HG03354 (cell line): Measurements from ENCODE around the gene CABP4.
A peak's percentile ranks its signal among the peaks of the same experiment; 100 is the strongest.
"Not testable (repeated sequence)": the region's sequence is repeated elsewhere in the genome, so short reads cannot be mapped to it uniquely, and the experiment has no call there.

ENCODE experiments used
- ATAC-seq: cut with Tn5 transposase; IDR thresholded peaks from one replicate; pipeline ENCODE4 v1.9.1; 2021; ENCODE audit warnings: mild to moderate bottlenecking; ENCODE audit not compliant: unreplicated experiment, poor library complexity, severe bottlenecking

Gene CABP4

DNA sequence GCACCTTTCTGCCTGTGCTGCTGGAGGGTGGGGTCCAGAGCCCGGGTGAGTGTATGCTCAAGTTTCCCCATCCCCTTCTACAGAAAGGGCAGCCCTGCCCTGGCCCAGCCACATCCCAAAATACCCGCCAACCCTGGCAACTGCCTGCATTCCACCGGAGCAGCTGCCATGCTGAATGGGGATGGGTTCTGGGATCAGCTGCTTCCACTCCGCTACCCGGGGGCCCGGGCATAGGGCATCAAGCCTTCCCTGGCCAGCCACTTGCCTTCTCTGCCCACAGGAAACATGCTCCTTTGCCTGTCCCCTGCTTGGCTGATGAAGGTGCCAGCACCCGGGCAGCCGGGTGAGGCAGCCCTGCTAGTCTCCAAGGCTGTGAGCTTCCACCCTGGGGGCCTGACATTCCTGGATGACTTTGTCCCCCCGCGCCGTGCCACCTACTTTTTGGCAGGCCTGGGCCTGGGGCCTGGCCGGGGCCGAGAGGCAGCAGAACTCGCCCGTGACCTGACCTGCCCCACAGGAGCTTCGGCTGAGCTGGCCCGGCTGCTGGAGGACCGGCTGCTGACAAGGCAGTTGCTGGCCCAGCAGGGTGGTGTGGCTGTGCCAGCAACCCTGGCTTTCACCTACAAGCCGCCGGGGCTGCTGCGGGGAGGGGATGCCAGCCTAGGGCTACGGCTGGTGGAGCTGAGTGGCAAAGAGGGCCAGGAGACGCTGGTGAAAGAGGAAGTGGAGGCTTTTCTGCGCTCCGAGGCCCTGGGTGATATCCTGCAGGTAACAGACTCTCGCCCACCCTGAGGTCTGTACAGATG, 36.5 kb upstream of the CABP4 start:
- ATAC-seq = no peak

DNA sequence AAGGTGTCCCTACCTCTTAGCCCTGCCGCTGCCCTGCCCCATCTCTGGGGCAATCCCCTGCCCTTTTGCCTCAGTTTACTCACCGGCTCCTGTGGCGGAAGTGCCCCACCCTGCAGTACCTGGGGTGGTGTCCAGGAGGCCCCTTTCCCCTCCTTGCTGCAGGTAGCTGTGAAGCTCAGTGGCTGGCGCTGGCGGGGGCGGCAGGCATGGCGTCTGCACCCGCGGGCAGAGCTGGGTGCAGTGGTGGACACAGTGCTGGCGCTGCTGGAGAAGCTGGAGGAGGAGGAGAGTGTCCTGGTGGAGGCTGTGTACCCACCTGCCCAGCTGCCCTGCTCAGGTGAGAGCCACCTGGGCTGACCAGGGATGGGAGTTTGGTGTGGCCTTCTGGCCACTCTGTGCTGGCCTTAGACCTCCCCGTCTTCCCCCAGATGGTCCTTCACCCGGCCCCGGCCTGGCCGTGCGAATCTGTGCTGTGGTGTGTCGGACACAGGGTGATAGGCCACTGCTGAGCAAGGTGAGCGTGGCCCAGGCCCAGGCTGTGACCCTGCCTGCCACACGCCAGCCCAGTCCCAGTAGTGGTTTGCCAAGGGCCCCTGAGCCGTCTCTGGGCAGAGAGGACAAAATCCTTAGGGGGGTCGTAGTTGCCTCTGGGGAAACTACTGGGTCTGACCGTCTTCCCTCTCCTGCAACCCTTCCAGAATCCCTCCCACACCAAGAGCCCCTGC, 35.7 kb upstream of the CABP4 start:
- ATAC-seq = no peak

DNA sequence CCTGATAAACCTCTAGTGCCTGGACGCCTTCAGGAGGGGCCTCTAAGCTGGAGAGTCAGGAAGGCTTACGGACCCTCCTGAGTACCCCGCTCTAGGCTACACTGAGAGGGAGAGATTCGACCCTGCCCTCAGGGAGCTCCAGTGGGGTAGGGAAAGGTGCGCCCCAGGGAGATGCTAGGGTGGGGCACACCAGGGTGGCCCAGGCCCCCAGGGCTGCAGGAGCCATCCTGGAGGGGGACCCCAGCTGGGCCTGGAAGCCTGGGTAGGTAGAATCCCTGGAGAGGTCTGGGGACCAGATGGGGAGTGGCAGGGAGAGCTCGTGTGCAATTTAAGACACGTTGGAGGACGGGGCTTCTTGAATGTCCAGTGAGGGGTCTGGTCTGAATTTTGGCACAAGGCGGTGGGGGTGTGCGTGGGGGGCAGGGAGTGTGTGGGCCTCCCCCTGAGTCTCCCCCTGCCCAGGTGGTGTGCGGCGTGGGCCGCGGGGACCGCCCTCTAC, 35.0 kb upstream of the CABP4 start:
- no peak for ATAC-seq

DNA sequence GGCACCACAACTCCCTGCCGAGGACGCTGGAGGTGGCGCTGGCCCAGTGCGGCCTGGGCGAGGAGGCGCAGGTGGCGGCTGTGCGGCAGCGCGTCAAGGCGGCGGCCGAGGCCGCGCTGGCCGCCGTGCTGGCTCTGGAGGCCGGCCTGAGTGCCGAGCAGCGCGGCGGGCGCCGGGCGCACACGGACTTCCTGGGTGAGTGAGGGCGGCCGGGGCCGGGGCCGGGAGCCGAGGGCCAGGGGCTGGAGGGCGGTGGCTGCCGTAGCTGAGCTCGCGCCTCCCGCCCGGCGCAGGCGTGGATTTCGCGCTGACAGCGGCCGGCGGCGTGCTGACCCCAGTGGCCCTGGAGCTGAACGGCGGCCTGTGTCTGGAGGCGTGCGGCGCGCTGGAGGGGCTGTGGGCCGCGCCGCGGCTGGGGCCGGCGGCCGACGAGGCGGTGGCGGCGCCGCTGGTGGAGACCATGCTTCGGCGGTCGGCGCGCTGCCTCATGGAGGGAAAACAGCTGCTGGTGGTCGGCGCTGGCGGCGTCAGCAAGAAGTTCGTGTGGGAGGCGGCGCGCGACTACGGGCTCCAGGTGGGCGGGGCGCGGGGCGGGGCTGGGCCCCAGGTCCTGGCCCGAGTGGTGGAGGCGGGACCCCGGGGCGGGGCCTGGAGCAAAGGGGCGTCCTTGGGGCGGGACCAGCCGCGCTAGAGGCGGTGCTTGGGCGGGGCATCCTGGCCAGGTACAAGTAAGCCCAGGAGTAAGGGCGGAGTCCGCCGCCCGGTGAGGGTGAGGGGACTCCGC, 34.3 kb upstream of the CABP4 start:
- ATAC-seq = peak; percentile 78

DNA sequence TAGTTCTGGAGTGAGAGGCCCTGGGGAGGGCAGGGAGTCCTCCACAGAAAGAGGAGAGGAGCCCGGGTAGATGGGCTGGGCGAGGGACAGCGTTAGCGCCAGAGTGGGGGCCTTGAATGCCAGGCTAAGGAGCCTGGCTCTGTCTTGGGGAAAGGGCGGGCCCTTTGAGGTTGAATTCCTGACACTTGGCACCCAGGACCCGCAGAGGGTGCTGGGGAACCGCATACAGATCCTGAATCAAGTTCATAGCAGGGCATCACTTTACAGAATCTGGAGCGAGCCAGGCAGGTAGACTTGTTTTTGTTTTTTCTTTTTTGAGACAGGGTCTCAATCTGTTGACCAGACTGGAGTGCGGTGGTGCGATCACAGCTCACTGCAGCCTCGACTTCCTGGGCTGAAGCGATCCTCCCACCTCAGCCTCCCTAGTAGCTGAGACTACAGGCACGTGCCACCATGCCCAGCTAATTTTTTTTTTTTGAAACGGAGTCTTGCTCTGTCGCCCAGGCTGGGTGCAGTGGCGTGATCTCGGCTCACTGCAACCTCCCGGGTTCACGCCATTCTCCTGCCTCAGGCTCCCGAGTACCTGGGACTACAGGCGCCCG, 33.6 kb upstream of the CABP4 start:
- ATAC-seq = no peak

DNA sequence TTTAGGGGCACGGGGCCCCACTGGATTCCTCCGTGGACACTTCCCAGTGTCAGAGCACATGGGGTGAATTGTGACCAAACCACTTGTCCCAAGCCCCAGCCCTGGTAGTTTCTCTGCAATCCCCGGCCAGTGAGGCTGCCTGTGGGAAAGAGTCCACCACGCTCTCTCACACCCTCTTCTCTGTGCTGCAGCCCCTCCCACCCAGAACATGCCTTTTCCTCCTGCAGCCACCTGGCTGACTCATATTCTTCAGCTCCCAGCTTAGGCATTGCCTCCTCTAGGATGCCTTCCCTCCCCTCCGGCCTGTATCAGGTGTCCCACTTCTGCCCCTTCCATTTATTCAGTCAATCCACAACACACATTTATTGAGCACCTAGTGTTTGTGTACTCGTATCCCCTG, 32.3 kb upstream of the CABP4 start:
- no peak for ATAC-seq

DNA sequence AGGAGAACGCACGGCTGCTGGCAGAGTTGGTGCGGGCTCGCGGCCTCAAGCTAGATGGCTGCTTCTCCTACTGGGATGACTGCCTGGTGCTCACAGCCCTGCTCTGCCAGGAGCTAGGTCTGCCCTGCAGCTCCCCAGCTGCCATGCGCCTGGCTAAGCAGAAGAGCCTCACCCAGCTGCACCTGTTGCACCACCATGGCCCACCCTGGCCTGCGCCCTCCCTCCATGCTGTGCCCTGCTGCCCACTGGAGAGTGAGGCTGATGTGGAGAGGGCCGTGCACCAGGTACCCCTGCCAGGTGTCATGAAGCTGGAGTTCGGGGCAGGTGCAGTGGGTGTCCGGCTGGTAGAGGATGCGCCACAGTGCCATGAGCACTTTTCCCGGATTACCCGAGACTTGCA, 31.7 kb upstream of the CABP4 start:
- no peak for ATAC-seq

DNA sequence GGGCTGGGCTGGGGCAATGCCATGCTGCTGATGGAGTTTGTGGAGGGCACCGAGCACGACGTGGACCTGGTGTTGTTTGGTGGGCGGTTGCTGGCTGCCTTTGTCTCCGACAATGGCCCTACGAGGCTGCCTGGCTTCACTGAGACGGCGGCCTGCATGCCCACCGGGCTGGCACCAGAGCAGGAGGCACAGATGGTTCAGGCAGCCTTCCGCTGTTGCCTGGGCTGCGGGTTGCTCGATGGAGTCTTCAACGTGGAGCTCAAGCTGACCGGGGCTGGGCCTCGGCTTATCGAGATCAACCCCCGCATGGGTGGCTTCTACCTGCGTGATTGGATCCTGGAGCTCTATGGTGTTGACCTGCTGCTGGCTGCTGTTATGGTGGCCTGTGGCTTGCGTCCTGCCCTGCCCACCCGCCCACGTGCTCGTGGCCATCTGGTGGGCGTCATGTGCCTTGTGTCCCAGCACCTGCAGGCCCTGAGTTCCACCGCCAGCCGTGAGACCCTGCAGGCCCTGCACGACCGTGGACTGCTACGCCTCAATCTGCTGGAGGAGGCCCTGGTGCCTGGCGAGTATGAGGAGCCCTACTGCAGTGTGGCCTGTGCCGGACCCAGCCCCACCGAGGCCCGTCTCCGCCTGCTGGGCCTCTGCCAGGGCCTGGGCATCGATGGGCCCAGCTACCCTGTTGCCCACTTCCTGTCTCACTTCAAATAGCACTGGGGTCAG, 31.1 kb upstream of the CABP4 start:
- ATAC-seq = no peak

DNA sequence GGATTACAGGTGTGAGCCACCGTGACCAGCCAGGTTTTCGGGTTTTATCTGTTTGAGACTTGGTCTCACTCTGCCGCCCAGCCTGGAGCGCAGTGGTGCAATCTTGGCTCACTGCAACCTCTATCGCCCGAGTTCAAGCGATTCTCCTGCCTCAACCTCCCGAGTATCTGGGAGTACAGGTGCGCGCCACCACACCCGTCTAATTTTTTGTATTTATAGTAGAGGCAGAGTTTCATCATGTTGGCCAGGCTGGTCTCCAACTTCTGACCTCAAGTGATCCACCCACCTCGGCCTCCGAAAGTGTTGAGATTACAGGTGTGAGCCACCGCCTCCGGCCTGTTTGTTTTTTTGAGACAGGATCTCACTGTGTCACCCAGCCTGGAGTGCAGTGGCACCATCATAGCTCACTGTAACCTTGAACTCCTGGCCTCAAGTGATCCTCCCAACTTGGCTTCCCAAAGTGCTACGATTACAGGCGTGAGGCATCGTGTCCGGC, 27.7 kb upstream of the CABP4 start:
- not testable (repeated sequence) for ATAC-seq

DNA sequence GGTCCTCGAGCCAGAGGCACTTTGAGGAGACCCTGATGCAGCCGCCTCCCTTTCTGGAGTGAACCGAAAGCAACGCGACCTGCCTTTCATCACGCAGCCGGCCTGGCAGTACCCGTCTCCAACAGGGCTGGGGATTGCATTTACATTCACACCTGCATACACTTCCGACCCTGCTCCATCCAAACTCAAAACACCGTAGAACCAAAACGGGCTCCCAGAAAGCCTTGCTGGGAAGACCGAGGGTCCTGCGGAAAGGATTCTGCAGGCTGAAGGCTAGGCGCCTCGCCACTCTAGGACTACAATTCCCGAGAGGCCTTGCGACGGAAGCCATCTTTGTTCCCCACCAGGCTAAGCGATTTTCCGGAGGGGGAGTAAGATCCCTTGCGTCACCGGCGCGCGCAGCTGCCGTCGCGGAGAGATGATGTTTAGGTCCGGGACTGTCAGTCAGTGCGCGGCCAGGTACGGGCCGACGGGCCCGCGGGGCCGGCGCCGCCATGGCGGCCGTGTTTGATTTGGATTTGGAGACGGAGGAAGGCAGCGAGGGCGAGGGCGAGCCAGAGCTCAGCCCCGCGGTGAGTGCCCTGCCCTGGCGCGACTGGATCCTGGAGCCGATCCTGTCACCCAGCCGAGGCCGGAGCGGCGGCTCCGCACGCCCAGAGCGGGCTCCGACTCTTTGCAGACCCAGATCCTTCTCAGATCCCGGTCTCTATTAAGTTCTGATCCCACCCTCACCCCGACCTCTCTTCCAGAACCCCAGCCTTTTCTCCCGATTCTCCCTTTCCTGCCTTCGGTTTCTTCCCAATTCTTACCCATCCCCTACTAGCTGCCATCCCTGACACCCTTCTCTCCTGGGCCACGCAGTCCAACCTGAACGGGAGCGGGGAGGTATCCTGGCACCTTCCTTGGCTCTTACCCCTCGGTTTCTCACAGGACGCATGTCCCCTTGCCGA, 26.8 kb upstream of the CABP4 start, which contains the start of gene RPS6KB2:
TSS of gene RPS6KB2 (plus strand) at position 443 of the 950 bp plus-strand sequence. CDS start at position 495, 52 bp downstream.
- ATAC-seq = peak; percentile 83

DNA sequence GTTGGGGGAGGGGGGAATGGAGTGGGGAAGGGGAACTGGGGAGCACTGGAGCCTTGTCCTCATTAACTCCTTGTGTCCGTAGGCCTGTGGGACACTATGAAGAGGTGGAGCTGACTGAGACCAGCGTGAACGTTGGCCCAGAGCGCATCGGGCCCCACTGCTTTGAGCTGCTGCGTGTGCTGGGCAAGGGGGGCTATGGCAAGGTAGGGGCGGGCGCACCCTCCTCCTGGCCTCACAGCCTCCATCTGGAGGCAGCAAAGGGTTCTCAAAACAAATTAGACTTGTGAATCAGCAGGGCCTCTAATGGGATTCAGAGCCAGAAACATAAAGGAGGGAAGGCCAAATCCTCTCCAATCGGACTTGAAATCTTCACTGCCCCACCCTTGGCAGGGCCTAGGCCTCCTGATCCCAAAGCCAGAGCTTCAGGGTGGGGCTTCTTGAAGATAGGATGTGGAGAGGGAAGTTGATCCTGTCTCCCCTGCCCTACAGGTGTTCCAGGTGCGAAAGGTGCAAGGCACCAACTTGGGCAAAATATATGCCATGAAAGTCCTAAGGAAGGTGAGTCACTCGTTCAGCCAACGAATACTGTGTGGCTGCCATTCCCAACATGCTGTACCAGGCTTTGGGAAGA, 26.0 kb upstream of the CABP4 start:
- no peak for ATAC-seq

DNA sequence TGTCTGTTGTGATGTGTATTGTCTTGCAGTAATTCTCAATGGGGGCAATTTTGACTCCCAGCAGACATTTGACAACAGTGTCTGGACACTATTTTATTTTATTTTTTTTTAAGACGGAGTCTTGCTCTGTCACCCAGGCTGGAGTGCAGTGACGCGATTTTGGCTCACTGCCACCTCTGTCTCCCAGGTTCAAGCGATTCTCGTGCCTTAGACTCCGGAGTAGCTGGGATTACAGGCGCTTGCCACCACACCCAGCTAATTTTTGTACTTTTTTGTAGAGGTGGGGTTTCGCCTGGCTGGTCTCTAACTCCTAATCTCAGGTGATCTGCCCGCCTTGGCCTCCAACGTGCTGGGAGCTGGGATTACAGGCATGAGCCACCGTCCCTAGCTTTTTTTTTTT, 25.4 kb upstream of the CABP4 start:
- no peak for ATAC-seq

DNA sequence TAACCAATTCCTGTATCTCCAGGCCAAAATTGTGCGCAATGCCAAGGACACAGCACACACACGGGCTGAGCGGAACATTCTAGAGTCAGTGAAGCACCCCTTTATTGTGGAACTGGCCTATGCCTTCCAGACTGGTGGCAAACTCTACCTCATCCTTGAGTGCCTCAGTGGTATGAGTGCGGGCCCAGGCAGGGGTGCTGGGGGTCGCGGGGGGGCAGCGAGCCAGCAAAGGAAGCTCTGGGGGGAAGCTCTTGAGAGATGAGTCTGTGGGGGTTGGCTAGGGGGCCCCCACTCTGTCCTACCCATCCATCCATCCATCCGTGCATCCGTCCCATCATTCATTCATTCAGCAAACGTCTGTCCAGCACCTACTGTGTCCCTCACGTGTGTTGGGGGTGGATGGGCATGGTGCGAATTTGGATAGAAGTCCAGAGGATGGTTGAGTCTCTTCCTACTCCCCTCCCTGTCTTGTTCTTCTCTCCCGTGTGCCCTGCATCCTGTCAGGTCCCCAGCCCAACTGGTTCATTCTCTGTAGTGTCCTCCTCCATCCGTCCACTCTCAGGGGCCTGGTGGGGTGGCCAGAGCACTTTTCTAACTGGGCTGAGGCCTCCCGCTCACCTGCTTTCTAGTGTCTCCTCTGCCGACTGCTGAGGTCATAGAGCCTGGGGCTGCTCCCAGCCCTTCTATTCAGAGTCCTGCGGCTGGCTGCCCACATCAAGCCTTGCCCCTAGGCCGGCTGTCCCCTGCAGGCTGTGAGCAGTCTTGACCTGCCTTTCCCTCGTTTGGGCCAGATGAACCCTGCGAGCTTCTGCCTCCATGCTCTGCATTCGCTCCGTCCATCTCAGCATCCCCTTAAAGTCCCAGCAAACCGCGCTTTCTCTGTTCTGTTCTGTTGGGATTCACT, 23.6 kb upstream of the CABP4 start:
- no peak for ATAC-seq

DNA sequence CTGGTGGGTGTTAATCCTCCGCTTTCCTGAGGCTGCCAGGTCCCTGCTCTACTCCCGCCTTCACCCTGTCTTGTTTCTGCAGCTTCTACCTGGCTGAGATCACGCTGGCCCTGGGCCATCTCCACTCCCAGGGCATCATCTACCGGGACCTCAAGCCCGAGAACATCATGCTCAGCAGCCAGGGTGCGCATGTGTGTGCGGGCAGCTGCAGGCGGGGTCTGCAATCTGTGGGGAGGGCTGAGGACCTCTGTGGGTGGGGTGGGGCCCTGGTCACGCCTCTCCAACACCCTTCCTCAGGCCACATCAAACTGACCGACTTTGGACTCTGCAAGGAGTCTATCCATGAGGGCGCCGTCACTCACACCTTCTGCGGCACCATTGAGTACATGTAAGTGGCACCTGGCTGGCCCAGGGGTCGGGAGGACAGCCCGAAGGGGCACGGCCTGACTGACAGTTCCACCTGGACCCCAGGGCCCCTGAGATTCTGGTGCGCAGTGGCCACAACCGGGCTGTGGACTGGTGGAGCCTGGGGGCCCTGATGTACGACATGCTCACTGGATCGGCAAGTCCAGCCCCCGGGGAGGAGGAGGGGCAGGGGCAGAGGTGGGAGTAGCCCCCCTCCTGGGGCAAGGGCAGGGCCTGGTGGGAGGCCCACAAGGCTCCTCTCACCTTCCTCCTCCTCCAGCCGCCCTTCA, 22.4 kb upstream of the CABP4 start:
- ATAC-seq = no peak

DNA sequence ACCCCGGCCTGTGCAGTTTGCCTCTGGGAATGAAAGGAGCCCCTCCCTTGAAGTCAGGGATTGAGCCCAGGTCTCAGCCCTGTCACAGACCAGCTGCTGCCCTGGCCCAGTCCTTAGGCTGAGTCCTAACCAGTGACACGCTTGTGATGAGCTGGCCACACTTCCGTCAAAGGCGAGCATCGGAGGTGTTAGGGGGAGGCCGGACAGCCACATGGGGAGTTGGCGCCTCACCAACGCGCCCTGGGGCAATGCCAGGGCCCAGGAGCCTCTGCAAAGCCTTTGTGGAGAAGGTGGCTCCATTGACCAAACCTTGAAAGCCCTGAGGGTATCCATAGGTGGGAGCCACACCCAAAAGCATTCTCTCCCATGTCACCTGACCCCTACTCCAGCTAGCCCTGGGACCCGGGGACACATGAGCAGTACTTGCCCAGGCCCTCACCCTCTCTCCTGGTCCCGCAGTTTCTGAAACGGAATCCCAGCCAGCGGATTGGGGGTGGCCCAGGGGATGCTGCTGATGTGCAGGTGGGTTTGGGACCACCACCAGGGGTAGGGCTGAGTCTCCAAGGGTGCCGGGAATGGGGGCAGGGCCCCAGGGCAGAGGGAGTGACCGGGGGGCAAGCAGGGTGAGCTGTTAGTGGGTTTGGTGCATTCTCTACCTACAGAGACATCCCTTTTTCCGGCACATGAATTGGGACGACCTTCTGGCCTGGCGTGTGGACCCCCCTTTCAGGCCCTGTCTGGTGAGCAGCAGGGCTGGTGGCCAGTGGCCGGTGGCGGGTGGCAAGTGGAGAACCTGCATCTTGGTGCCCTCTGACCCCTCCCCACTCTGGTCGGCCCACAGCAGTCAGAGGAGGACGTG, 21.4 kb upstream of the CABP4 start:
- ATAC-seq = no peak
